A549 (cell line): Measurements from ENCODE around the gene ST6GALNAC1. TPM values are rescaled to one million over a fixed set of nuclear protein-coding genes. Genes with fewer than 3 reads are reported as not detected.

Source experiments
- ATAC-seq, 2 experiments: fragments of 200-7000 bp in 1 of 2; fragments of >200 bp in 1 of 2; cut with Nextera tagmentation in 1 of 2; cut with Tn5 transposase in 1 of 2; 3 replicates each; pipeline versions ENCODE4 v1.8.0 to v1.9.1; 2018 to 2020; ENCODE audit warnings: mild to moderate bottlenecking in 1 of 2, moderate library complexity in 1 of 2
- CTCF ChIA-PET: fragments of 300-600 bp; sonication (Branson Sonifier 250); formaldehyde crosslinking; extraction: SDS; loops from one replicate; lab custom pipeline; 2021; ENCODE audit warnings: antibody characterized with exemption, inconsistent platforms; lab: Yijun Ruan, JAX
- POLR2A ChIA-PET: fragments of 350-600 bp; formaldehyde crosslinking; extraction: SDS; loops from one replicate; lab custom pipeline; 2021; ENCODE audit warnings: antibody characterized with exemption, inconsistent platforms; lab: Yijun Ruan, JAX
- DNase-seq, 2 experiments: peaks; one replicate each; pipeline versions ENCODE4 v3.0.0 to v3.0.0-alpha.2; 2011 to 2016; ENCODE audit warnings: low read depth in 1 of 2, low spot score in 1 of 2
- FAIRE-seq: peaks from 2 replicates; lab custom pipeline; 2011; peaks lifted over from hg19 to GRCh38; lab: Jason Lieb, UNC
- H3K27ac ChIP-seq, 2 experiments: fragments of >200 bp; sonication (Bioruptor Twin); formaldehyde crosslinking; 3 replicates each; pipeline ENCODE4 v1.5.1; 2016 to 2017
- H3K4me1 ChIP-seq: fragments of >200 bp; sonication (Bioruptor Twin); formaldehyde crosslinking; 3 replicates; pipeline ENCODE4 v1.6.1; 2016
- H3K4me2 ChIP-seq: fragments of >200 bp; sonication (Bioruptor Twin); formaldehyde crosslinking; 3 replicates; pipeline ENCODE4 v1.6.1; 2016
- H3K4me3 ChIP-seq: fragments of >200 bp; sonication (Bioruptor Twin); formaldehyde crosslinking; 3 replicates; pipeline ENCODE4 v1.5.1; 2016
- H3K9me3 ChIP-seq: fragments of >200 bp; sonication (Bioruptor Twin); formaldehyde crosslinking; 3 replicates; pipeline ENCODE4 v1.6.1; 2016
- BCL3 ChIP-seq: fragments of >200 bp; sonication (Bioruptor Twin); formaldehyde crosslinking; IDR thresholded peaks from 3 replicates; pipeline ENCODE4 v1.6.1; 2016
- BHLHE40 ChIP-seq: IDR thresholded peaks from 2 replicates; pipeline ENCODE4 v1.6.1; 2012; ENCODE audit warnings: low read depth, low read length, inconsistent platforms
- CBX2 ChIP-seq: fragments of 200-600 bp; sonication (generic); IDR thresholded peaks from 2 replicates; pipeline ENCODE4 v1.6.1; 2016; ENCODE audit warnings: low read depth, mild to moderate bottlenecking, borderline replicate concordance
- CEBPB ChIP-seq, 2 experiments: fragments of >200 bp in 1 of 2; sonication (Bioruptor Twin) in 1 of 2; formaldehyde crosslinking in 1 of 2; IDR thresholded peaks; 2 replicates each; pipeline ENCODE4 v1.6.1; 2012 to 2016
- EHMT2 ChIP-seq: fragments of 200-600 bp; sonication (generic); IDR thresholded peaks from 2 replicates; pipeline ENCODE4 v1.6.1; 2016; ENCODE audit warnings: antibody characterized with exemption, low read depth, mild to moderate bottlenecking, moderate library complexity
- HDAC2 ChIP-seq: fragments of 200-600 bp; sonication (generic); IDR thresholded peaks from 2 replicates; pipeline ENCODE4 v1.6.1; 2016
- HOXA7 ChIP-seq: fragments of 250-450 bp; sonication (Bioruptor Pico); IDR thresholded peaks from 2 replicates; pipeline ENCODE4 v1.5.0; 2020; ENCODE audit warnings: mild to moderate bottlenecking, moderate library complexity
- HOXB13 ChIP-seq: fragments of 250-450 bp; sonication (Bioruptor Pico); IDR thresholded peaks from 2 replicates; pipeline ENCODE4 v1.5.0; 2020; ENCODE audit warnings: low read depth, mild to moderate bottlenecking, moderate library complexity
- HOXB5 ChIP-seq: fragments of 250-450 bp; sonication (Bioruptor Pico); IDR thresholded peaks from 2 replicates; pipeline ENCODE4 v1.5.0; 2020; ENCODE audit warnings: mild to moderate bottlenecking, moderate library complexity
- JUN ChIP-seq, 2 experiments: fragments of >200 bp; sonication (Bioruptor Twin); formaldehyde crosslinking; IDR thresholded peaks; 2 replicates in 1 of 2; 3 replicates in 1 of 2; pipeline ENCODE4 v1.6.1; 2016 to 2017
- KDM1A ChIP-seq: fragments of 200-600 bp; sonication (generic); IDR thresholded peaks from 2 replicates; pipeline ENCODE4 v1.6.1; 2016; ENCODE audit warnings: low read depth, mild to moderate bottlenecking
- NFE2L2 ChIP-seq: fragments of 150-350 bp; conservative IDR thresholded peaks from 2 replicates; pipeline ENCODE4 v1.6.1; 2014; ENCODE audit warnings: low read length
- NPAS2 ChIP-seq: fragments of 250-450 bp; sonication (Bioruptor Pico); IDR thresholded peaks from 2 replicates; pipeline ENCODE4 v1.8.0; 2022; ENCODE audit warnings: mild to moderate bottlenecking, moderate library complexity, borderline replicate concordance
- PBX3 ChIP-seq: IDR thresholded peaks from 2 replicates; pipeline ENCODE4 v1.6.1; 2012
- RFX5 ChIP-seq: fragments of 450-650 bp; IDR thresholded peaks from 2 replicates; pipeline ENCODE4 v1.7.1; 2014; ENCODE audit warnings: antibody characterized with exemption, mild to moderate bottlenecking, moderate library complexity
- TP53 ChIP-seq: fragments of 250-450 bp; sonication (Bioruptor Pico); IDR thresholded peaks from 2 replicates; pipeline ENCODE4 v1.5.0; 2021; ENCODE audit warnings: mild to moderate bottlenecking, moderate library complexity
- ZFP36 ChIP-seq: fragments of 450-650 bp; IDR thresholded peaks from 2 replicates; pipeline ENCODE4 v1.6.1; 2014; ENCODE audit warnings: borderline replicate concordance; ENCODE audit not compliant: partially characterized antibody
- ZSCAN20 ChIP-seq: fragments of 250-450 bp; sonication (Bioruptor Pico); IDR thresholded peaks from 2 replicates; pipeline ENCODE4 v1.8.0; 2022; ENCODE audit warnings: mild to moderate bottlenecking, moderate library complexity
- WGBS: methylation state at CpG from one replicate; pipeline ENCODE4 v1.1.6; 2017; ENCODE audit errors: missing lambda C conversion rate; 5-methylcytosine and 5-hydroxymethylcytosine counted together
- polyA minus RNA-seq: library from RNA; depleted of rRNA, polyadenylated mRNA; stranded (reverse); fragments of >200 nt; gene quantifications from 2 replicates; pipeline ENCODE4 v1.2.3, GENCODE V29; 2011; rRNA and poly(A)+ RNA removed
- polyA plus RNA-seq, 4 experiments: library from polyadenylated mRNA; depleted of rRNA in 3 of 4; stranded (reverse); fragments of >200 nt; fragmentation: RNase III in 1 of 4; extraction: RNeasy Plus Mini Kit Qiagen cat#74134 plus additional on column Dnase treatment in 1 of 4; gene quantifications; 2 replicates in 3 of 4; 3 replicates in 1 of 4; pipeline ENCODE4 v1.2.3, GENCODE V29; 2011 to 2017
- TF ChIP-seq, protein P1 (sequence below): IDR thresholded peaks from 2 replicates; pipeline ENCODE4 v1.6.1; 2012; ENCODE audit warnings: low read depth, borderline replicate concordance

The ST6GALNAC1 gene
- polyA plus RNA-seq (2011; rRNA removed) (0.63 and 0.72 TPM in 2 replicates), polyA plus RNA-seq (2017; fragmentation: RNase III; extraction: RNeasy Plus Mini Kit Qiagen cat#74134 plus additional on column Dnase treatment) (0.09 to 0.27 TPM (median 0.09 TPM) in 3 replicates), polyA minus RNA-seq (0.97 and 1.6 TPM in 2 replicates)
- polyA plus RNA-seq (2012; cell fraction: cytosol; rRNA removed), result 0.08 and 0.25 TPM in 2 replicates
- 0.05 and 0.11 TPM in 2 replicates for polyA plus RNA-seq (2012; cell fraction: nucleus; rRNA removed)

DNA sequence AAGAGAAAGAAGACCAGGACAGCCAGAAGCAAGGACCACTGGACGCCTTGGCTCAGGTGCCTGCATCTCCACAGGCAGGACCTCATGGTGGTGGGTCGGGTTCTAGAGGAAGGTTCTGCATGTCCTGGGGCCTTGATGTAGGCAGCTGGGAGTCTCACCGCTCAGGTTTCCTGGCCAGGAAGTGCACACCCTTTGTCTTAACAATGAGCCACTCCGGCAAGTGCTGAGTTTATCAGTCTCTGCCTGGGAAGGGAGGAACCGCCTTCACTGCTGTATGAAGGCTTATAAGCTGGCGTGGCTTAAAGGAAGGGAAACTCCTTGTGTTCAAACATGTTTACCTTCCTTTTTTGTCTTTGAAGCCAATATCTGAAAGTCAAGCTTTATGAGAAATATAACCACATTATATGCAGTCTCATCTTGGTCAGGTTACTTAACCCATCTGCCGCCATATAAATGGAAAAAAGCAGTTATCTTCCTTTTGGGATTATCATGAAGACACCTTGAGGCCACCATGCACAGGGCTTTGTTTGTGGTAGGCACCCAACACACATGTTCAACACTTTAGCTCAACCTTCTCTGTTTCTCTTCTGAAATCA lies at the start of gene ST6GALNAC1:
Gene ST6GALNAC1 (minus strand): TSS at position 205 of the 596 bp plus-strand sequence. CDS start 119 bp downstream, at position 86.
- Histone ChIP-seq H3K9me3 (peaks cover 5% of the 10 kb centered on the region; the same call in 1 of the 3 replicates), H3K27ac (peak within 1 kb of the TSS; percentile 14 to 65; a peak in 5 of 6 replicates), H3K4me1 (peaks cover 41% of the 10 kb centered on the region), H3K4me3 (no peak within 1 kb of the TSS), H3K4me2 (no peak within 1 kb of the TSS)
- FAIRE-seq (no peak), ATAC-seq (no peak; a peak in 1 of 6 replicates), DNase-seq (peak in 1 of 2 experiments; percentile 45)
- ChIA-PET CTCF (interaction anchor here (0.6 to 1.2 kb wide), 8 partner anchors 10 to 1264 kb away, joined by 3 to 8 read pairs (median 4); partner anchors contain the start of gene ST6GALNAC2), POLR2A (no interaction called here)
- TF ChIP-seq RFX5 (no peak), TP53 (no peak), BCL3 (no peak), HOXA7 (no peak), CBX2 (no peak), HDAC2 (no peak), HOXB13 (CRISPR knock-in tag) (no peak), NPAS2 (CRISPR knock-in tag) (no peak), EHMT2 (no peak), ZFP36 (no peak), ZSCAN20 (CRISPR knock-in tag) (no peak), HOXB5 (no peak), CEBPB (IDR thresholded peaks at IDR 0.05) (no peak), JUN (IDR thresholded peaks at IDR 0.05) (no peak), NFE2L2 (no peak), PBX3 (no peak), BHLHE40 (no peak)
- TF ChIP-seq, protein P1, sequence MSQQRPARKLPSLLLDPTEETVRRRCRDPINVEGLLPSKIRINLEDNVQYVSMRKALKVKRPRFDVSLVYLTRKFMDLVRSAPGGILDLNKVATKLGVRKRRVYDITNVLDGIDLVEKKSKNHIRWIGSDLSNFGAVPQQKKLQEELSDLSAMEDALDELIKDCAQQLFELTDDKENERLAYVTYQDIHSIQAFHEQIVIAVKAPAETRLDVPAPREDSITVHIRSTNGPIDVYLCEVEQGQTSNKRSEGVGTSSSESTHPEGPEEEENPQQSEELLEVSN, result no peak
- WGBS, result 75% methylated on average over 7 of the region's 7 CpGs

GRCh38 chr17:76691379-76692191 lies 48.0 kb upstream of the ST6GALNAC1 start:
- WGBS, result 91% methylated on average over 14 of the region's 14 CpGs
- ATAC-seq (no peak), FAIRE-seq (no peak), DNase-seq (no peak)
- Histone ChIP-seq H3K27ac (no peak overlapping the region), H3K9me3 (no peaks in the 10 kb centered on the region), H3K4me3 (no peak overlapping the region), H3K4me1 (peaks cover 19% of the 10 kb centered on the region), H3K4me2 (no peak overlapping the region)
- POLR2A ChIA-PET, result no interaction called here
- CTCF ChIA-PET, result interaction anchor here (0.6 to 20.1 kb wide), 9 partner anchors 8 to 396 kb away, joined by 3 to 456 read pairs (median 5); partner anchors contain the start of genes JMJD6, METTL23 and MXRA7
- TF ChIP-seq KDM1A (no peak), JUN (IDR thresholded peaks at IDR 0.05) (no peak)
